PC-3 (cell line): Measurements from ENCODE around the gene DMD.

Experiments
- CTCF ChIP-seq: fragments of 300-600 bp; sonication (generic); conservative IDR thresholded peaks from 2 replicates; pipeline ENCODE4 v1.5.1; 2017; ENCODE audit warnings: antibody characterized with exemption, low read depth, mild to moderate bottlenecking, low read length
- EZH2 ChIP-seq: fragments of 300-600 bp; sonication (generic); IDR thresholded peaks from one replicate; pipeline ENCODE4 v1.6.1; 2017; ENCODE audit warnings: antibody characterized with exemption, mild to moderate bottlenecking, low read length; ENCODE audit not compliant: unreplicated experiment
- EZH2phosphoT487 ChIP-seq: fragments of 300-600 bp; sonication (generic); IDR thresholded peaks from 2 replicates; pipeline ENCODE4 v1.6.1; 2018; ENCODE audit warnings: mild to moderate bottlenecking, antibody characterized with exemption, low read length, borderline replicate concordance

GRCh38 chrX:31225819-31226218 lies 1985.5 kb downstream of the DMD start:
- TF ChIP-seq CTCF (no peak), EZH2 (no peak), EZH2phosphoT487 (no peak)
